Thoracic aorta (tissue), 2 donors: Measurements from ENCODE around the gene PHLDA3. TPM values are rescaled to one million over a fixed set of nuclear protein-coding genes. Genes with fewer than 3 reads are reported as not detected.

Experiments used
- ATAC-seq: fragments of 150-250 bp; one replicate; pipeline ENCODE4 v1.8.0; 2017; ENCODE audit warnings: low read depth; ENCODE audit not compliant: insufficient number of reproducible peaks, low FRiP score
- DNase-seq: peaks from one replicate; pipeline ENCODE4 v3.0.0-alpha.2; 2020; ENCODE audit warnings: low spot score
- H3K27ac ChIP-seq, 2 donors: fragments of 200-600 bp; sonication (generic); 1 replicate in 1 of 2; 2 replicates in 1 of 2; pipeline ENCODE4 v1.5.1; 2016; ENCODE audit warnings: mild to moderate bottlenecking in 2 of 2, moderate library complexity in 2 of 2
- H3K27me3 ChIP-seq: fragments of 200-600 bp; sonication (generic); replicated peaks from 2 replicates; pipeline ENCODE4 v1.6.0; 2016; ENCODE audit warnings: mild to moderate bottlenecking; ENCODE audit not compliant: insufficient read depth
- H3K36me3 ChIP-seq: fragments of 200-600 bp; sonication (generic); one replicate; pipeline ENCODE4 v1.5.1; 2016
- H3K4me1 ChIP-seq, 2 donors: fragments of 200-600 bp; sonication (generic); 1 replicate in 1 of 2; 2 replicates in 1 of 2; pipeline versions ENCODE4 v1.5.1 to v1.6.0; 2016; ENCODE audit warnings: low read depth in 2 of 2, mild to moderate bottlenecking in 1 of 2; ENCODE audit not compliant: control insufficient read depth in 1 of 2
- H3K4me3 ChIP-seq: fragments of 200-600 bp; sonication (generic); 2 replicates; pipeline ENCODE4 v1.5.1; 2016; ENCODE audit warnings: mild to moderate bottlenecking
- H3K9me3 ChIP-seq: fragments of 200-600 bp; sonication (generic); 2 replicates; pipeline ENCODE4 v1.5.1; 2016
- CTCF ChIP-seq: fragments of 200-600 bp; sonication (generic); IDR thresholded peaks from one replicate; pipeline ENCODE4 v1.5.1; 2019; ENCODE audit warnings: antibody characterized with exemption
- total RNA-seq, 2 donors: library from RNA; depleted of rRNA; stranded (reverse); fragments of >200 nt; gene quantifications; one replicate each; pipeline versions ENCODE4 v1.1.0 to v1.2.3, GENCODE V29; 2016

PHLDA3 gene
- total RNA-seq, 2 donors from 2014 or later, result 65.7 to 134 TPM

- DNase-seq (no peak), ATAC-seq (no peak)
- Histone ChIP-seq H3K9me3 (no peaks in the 10 kb centered on the region), H3K4me3 (peak overlapping the region; percentile 94), H3K36me3 (no peaks in the 10 kb centered on the region), H3K4me1 (peaks cover 19 to 49% of the 10 kb centered on the region in 2 donors), H3K27me3 (no peaks in the 10 kb centered on the region), H3K27ac (peak overlapping the region; percentile 94 to 96)
- no peak for TF ChIP-seq CTCF
These were observed 37.1 kb upstream of the PHLDA3 start for GRCh38 chr1:201506092-201506491.

DNA sequence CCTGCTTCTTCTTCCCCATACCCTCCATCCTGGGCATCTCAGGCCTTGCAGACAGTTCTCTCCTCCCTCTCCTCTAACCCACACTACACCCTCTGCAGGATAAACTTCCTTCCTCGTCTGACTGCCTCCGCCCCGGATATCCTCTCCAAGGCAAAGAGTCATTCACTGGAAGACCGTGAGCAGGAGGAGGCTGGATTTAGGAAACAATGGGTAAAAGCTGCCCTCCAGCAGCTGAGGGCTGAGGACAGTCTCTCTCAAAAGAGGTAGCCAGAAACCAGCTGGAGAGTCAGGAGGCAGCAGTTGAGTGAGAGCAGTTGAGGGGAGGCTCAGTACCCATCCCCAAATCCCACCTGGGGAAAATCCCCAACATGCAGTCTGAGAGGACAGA, 36.5 kb upstream of the PHLDA3 start:
- Histone ChIP-seq H3K9me3 (no peaks in the 10 kb centered on the region), H3K27me3 (no peaks in the 10 kb centered on the region), H3K4me3 (peak overlapping the region; percentile 94), H3K36me3 (no peaks in the 10 kb centered on the region), H3K27ac (peak overlapping the region; percentile 94 to 96), H3K4me1 (peaks cover 22 to 55% of the 10 kb centered on the region in 2 donors)
- TF ChIP-seq CTCF, result no peak
- DNase-seq (no peak), ATAC-seq (no peak)

DNA sequence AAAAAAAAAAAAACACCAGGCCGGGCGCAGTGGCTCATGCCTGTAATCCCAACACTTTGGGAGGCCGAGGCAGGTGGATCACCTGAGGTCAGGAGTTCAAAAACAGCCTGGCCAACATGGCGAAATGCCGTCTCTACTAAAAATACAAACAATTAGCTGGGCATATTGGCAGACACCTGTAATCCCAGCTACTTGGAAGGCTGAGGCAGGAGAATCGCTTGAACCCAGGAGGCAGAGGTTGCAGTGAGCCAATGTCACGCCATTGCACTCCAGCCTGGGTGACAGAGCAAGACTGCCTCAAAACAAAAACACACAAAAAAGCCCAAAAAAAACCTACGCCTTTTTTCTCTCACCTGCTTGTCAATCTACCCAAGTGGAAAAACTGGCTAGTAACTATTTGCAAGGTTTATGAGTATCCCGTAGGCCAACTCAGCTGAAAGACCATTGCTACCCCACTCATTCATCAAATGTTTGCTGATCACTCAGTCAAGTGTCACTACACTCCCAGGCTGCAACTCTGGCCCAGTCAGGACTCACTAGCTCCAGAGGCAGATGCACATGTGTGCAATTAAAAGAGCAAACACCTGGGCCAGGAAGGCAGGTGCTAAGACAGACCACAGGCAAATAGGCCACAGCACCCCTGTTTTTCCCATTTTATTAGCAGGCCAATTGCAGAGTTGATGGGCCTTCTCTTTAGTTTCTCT, 36.0 kb upstream of the PHLDA3 start:
- Histone ChIP-seq H3K4me3 (peak overlapping the region; percentile 94), H3K9me3 (no peaks in the 10 kb centered on the region), H3K36me3 (no peaks in the 10 kb centered on the region), H3K27ac (peak overlapping the region; percentile 94 to 96), H3K27me3 (no peaks in the 10 kb centered on the region), H3K4me1 (peaks cover 25 to 61% of the 10 kb centered on the region in 2 donors)
- ATAC-seq, result no peak
- DNase-seq, result no peak
- TF ChIP-seq CTCF, result no peak

- Histone ChIP-seq H3K27ac (peak overlapping the region; percentile 94 to 96), H3K4me1 (peaks cover 32 to 68% of the 10 kb centered on the region in 2 donors), H3K9me3 (no peaks in the 10 kb centered on the region), H3K27me3 (no peaks in the 10 kb centered on the region), H3K36me3 (peaks cover under 1% of the 10 kb centered on the region), H3K4me3 (peak overlapping the region; percentile 94)
- DNase-seq (no peak), ATAC-seq (no peak)
- TF ChIP-seq CTCF, result no peak
These were observed 35.2 kb upstream of the PHLDA3 start for GRCh38 chr1:201504179-201504631.

- Histone ChIP-seq H3K36me3 (peaks cover 5% of the 10 kb centered on the region), H3K9me3 (no peaks in the 10 kb centered on the region), H3K4me3 (peak overlapping the region; percentile 94), H3K4me1 (peaks cover 38 to 74% of the 10 kb centered on the region in 2 donors), H3K27ac (peak overlapping the region; percentile 94 to 96), H3K27me3 (no peaks in the 10 kb centered on the region)
- ATAC-seq (peak; percentile 60), DNase-seq (peak; percentile 62)
- no peak for TF ChIP-seq CTCF
These were observed 34.6 kb upstream of the PHLDA3 start for GRCh38 chr1:201503397-201504176.
